Fibroblast of villous mesenchyme (primary cell): ENCODE results near the gene PRAMEF17. TPM values are rescaled to one million over a fixed set of nuclear protein-coding genes. Genes with fewer than 3 reads are reported as not detected.
"Not testable (repeated sequence)": the region's sequence is repeated elsewhere in the genome, so short reads cannot be mapped to it uniquely, and the experiment has no call there.

Experiments used
- DNase-seq: peaks from one replicate; pipeline ENCODE4 v3.0.0-alpha.2; 2010; ENCODE audit warnings: low read depth
- H3K4me3 ChIP-seq: 2 replicates; pipeline ENCODE4 v1.5.1; 2011; ENCODE audit warnings: low read depth, mild to moderate bottlenecking, low read length
- total RNA-seq: library from RNA; depleted of rRNA; stranded (reverse); fragments of >200 nt; gene quantifications from 2 replicates; pipeline ENCODE4 v1.2.3, GENCODE V29; 2012
- TF ChIP-seq, protein P1 (sequence below): IDR thresholded peaks from 2 replicates; pipeline ENCODE4 v1.5.1; 2012; ENCODE audit warnings: low read depth, mild to moderate bottlenecking, low read length; ENCODE audit not compliant: insufficient read depth

The PRAMEF17 gene, protein sequence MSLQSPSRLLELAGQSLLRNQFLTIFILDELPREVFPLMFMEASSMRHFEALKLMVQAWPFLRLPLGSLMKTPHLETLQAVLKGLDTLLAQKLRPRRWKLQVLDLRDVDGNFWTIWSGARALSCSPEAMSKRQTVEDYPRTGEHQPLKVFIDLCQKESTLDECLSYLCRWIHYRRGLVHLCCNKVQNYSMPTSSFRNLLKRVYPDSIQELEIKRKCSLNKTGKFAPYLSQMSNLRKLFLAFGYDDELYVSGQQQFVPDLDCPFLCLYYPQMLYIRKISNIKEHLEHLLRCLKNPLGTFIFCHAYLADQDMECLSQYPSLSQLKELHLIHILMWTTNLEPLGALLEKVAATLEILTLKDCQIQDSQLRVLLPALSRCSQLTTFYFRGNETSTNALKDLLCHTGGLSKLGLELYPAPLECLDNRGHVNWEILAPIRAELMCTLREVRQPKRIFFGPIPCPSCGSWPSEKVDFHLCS
- not detected in 2 replicates for total RNA-seq

DNA sequence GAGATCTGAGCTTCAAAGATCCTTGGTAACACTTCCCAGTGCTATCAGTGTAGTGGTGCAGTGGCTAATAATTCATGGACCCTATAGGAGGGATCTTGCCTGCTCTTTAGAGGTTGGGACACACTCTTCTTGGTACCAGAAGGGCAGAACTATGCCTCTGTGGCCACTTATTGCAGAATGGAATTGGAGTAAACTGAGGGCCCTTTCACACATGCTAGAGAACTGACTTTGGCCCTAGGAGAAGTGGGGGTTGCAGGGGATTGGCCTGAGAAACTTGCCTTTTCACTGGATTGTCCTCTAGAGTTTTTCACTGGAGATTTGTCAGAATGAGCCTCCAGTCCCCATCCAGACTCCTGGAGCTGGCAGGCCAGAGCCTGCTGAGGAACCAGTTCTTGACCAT, at the start of gene PRAMEF17:
PRAMEF17 (plus strand) TSS at position 301 of the 400 bp plus-strand sequence; CDS start at position 327, 26 bp downstream.
- not testable (repeated sequence) for H3K4me3 ChIP-seq, DNase-seq

DNA sequence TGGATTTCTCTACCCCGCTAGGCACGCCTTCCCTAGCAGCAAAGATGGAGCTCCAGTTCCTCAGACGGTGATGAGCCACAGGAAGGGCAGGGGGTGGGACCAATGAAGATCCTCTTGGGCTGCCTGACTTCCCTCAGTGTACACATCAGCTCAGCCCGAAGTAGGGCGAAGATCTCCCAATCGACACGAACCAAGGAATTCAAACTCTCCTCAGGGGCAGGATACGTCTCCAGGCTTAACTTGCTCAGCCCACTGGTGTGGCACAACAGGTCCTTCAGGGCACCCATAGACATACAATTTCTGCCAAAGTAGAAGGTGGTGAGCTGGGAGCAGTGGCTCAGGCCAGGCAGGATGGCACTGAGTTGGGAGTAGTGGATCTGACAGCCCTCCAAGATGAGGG, 46.9 kb upstream of the PRAMEF17 start:
- H3K4me3 ChIP-seq, DNase-seq: not testable (repeated sequence)

DNA sequence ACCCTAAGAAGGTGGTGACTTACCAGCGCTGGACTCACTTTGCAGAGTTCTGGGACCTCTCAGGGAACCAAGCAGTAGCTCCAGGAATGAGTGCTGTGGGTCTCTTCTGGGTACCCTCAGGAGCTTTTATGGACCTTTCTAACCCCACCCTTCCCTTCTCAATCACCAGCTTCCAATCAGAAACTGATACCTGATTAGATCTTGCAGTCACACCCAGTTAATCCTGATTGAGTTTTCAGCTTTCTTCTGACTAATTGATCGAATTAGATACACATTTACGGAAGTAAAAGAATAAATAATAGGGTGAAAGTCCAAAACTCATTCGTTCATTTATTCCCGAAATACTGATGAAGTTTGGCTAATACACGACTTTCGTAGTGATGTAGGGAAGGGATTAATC, 42.4 kb upstream of the PRAMEF17 start, which contains the start of gene PRAMEF14:
PRAMEF14 (minus strand) TSS at position 101 of the 400 bp plus-strand sequence. CDS start 1,820 bp downstream, outside the sequence.
- H3K4me3 ChIP-seq, DNase-seq: not testable (repeated sequence)

DNA sequence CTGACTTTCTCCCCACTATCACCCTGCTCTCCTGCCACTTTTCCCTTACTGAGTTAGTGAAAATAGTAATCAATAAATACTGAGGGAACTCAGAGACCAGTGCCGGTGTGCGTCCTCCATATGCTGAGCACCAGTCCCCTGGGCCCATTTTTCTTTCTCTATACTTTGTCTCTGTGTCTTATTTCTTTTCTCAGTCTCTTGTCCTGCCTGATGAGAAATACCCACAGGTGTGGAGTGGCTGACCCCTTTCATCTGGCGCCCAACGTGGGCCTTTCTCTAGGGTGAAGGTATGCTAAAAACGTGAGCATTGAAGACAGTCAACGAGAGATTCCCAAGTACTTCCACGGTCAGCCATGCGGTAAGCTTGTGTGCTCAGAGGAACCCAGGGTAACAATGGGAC, 36.0 kb upstream of the PRAMEF17 start:
- not testable (repeated sequence) for DNase-seq, H3K4me3 ChIP-seq

DNA sequence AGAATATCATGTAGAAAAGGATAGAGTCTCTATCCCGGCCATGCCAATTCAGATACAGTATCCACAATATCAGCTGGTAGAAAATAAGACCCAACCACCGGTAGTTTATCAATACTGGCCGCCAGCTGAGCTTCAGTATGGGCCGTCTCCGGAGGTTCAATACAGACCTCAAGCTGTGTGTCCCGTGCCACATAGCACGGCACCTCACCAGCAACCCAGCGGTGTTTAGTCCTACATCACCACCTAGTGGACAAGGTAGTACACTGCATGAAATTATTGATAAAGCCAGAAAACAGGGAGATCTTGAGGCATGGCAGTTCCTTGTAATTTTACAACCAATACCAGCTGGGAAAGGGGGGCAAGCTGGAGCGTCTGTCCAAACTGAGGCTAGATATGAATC, 35.0 kb upstream of the PRAMEF17 start:
- H3K4me3 ChIP-seq, DNase-seq: not testable (repeated sequence)

DNA sequence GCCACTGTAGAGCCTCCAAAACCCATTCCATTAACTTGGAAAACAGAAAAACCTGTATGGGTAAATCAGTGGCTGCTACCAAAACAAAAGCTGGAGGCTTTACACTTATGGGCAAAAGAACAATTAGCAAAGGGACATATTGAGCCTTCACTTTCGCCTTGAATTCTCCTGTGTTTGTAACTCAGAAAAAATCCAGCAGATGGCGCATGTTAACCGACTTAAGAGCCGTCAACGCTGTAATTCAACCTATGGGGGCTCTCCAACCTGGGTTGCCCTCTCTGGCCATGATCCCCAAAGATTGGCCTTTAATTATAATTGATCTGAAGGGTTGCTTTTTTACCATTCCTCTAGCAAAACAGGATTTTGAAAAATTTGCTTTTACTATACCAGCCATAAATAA, 32.7 kb upstream of the PRAMEF17 start:
- DNase-seq = peak; percentile 63
- not testable (repeated sequence) for H3K4me3 ChIP-seq
- TF ChIP-seq, protein P1, sequence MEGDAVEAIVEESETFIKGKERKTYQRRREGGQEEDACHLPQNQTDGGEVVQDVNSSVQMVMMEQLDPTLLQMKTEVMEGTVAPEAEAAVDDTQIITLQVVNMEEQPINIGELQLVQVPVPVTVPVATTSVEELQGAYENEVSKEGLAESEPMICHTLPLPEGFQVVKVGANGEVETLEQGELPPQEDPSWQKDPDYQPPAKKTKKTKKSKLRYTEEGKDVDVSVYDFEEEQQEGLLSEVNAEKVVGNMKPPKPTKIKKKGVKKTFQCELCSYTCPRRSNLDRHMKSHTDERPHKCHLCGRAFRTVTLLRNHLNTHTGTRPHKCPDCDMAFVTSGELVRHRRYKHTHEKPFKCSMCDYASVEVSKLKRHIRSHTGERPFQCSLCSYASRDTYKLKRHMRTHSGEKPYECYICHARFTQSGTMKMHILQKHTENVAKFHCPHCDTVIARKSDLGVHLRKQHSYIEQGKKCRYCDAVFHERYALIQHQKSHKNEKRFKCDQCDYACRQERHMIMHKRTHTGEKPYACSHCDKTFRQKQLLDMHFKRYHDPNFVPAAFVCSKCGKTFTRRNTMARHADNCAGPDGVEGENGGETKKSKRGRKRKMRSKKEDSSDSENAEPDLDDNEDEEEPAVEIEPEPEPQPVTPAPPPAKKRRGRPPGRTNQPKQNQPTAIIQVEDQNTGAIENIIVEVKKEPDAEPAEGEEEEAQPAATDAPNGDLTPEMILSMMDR = peak; percentile 49

DNA sequence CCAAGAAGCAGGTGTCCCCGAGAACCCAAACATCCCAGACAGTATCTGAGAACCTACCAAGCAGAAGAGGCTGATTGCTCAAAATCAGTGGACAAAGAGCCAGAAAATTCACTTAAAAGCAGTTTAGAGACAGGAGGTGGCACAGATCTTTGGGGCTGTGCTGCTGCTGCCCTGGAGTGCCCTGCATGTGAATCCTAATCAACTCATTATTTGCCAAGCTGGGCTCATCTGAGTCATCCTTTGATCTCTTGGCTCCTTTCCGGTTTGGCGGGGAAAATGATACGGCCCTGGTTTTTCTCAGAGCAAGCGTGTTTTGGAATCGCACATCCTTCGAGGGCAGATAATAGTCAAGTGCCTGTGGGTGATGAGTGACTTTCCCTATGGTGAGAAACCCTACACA, 27.1 kb upstream of the PRAMEF17 start:
- not testable (repeated sequence) for DNase-seq, H3K4me3 ChIP-seq

DNA sequence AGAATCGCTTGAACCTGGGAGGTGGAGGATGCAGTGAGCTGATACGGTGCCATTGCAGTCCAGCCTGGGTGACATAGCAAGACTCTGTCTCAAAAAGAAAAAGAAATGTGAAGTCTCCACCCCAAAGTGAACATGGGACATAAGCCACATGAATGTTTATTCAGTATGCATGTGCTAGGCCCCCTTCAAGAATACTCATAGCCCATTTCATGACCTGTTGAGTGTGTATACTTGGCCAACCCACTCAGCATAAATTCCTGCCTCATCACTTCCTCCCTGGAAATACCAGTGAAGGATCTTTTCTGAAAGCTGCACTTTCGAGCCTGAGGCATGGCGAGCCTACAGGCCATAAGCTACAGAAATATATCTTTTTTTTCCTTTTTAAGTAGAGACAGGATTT, 24.5 kb upstream of the PRAMEF17 start:
- H3K4me3 ChIP-seq, DNase-seq: not testable (repeated sequence)

DNA sequence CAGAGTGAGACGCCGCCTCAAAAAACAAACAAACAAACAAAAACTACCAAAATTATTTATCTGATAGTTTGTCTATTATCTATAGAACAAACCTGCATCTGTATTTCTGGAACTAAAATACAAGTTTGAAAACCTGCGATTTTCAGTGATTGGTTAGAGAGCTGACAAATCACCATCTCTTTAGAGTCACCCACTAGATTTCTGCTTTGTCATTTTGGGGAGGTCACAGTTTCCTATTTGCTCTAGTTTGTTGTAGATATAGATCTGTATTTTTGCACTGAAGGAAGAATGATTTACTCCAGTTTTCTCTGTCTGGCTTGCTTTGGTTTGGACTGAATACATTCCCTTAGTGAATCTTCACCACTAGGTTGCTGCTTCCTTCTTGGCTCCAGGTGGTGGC, 22.9 kb upstream of the PRAMEF17 start:
- not testable (repeated sequence) for H3K4me3 ChIP-seq, DNase-seq

DNA sequence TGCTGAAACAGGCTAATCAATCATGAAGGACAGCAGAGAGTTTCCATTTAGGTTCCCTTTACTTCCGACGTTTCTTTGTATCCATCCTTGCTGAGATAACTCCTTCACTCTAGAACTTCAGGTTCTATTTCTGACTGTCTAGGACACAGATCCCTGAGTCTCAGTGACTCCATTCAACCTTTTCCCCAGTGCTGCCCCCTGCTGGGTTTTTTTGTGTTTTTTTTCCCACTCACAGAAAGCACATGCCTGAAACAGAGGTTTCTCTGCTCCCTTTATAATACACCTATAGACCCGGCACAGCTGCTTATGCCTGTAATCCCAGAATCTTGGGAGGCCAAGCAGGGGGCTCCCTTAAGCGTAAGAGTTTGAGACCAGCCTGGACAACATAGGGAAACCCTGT, 20.9 kb upstream of the PRAMEF17 start:
- not testable (repeated sequence) for H3K4me3 ChIP-seq, DNase-seq

DNA sequence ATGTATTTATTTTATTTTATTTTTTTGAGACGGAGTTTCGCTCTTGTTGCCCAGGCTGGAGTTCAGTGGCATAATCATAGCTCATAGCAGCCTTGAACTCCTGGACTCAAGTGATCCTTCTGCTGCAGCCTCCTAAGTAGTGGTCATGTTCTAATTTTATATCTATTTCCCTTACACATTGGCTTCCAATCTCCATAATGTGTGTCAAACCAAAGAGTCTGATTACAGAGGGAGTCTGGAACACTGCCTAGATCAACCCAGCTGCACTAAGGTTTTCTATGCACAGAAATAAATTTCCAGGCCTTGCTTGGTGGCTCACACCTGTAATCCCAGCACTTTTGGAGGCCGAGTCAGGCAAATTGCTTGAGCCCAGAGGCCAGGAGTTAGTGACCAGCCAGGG, 10.4 kb upstream of the PRAMEF17 start:
- not testable (repeated sequence) for DNase-seq, H3K4me3 ChIP-seq

DNA sequence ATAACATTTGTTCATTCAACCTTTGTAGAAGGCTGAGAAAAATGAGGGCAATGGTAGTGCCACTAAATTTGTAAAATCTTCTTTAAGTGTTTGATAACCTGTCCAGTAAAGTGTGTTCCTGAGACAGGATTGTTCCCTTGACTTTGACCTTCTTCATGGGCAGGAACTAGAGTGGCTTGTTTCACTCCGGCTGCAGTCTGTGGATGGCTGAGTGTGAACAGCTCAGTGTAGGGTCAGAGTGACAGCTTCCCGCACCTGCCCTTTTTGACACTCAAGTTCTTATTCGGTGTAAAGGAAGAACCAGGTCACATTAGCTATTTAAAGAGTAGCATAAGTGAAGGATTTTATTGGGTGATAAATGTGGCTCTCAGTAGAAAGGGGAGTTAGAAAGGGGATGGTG, 9.1 kb upstream of the PRAMEF17 start:
- H3K4me3 ChIP-seq, DNase-seq: not testable (repeated sequence)

DNA sequence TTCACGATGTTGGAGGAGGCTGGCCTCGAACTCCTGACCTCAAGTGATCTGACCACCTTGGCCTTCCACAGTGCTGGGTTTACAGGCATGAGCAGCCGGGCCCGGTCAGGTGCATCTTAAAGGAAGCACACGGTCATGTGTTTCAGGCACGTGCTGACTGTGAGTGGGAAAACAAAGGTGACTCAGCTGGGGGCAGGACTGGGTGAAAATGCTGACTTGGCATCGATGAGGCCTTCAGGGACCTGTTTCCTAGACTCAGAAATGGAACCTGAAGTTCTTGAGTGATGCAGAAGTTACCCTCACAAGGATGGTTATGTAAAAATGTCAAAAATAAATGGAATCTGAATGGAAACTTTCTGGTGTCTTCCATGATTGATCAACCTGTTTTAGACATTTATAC, 3.6 kb downstream of the PRAMEF17 start:
- H3K4me3 ChIP-seq, DNase-seq: not testable (repeated sequence)

DNA sequence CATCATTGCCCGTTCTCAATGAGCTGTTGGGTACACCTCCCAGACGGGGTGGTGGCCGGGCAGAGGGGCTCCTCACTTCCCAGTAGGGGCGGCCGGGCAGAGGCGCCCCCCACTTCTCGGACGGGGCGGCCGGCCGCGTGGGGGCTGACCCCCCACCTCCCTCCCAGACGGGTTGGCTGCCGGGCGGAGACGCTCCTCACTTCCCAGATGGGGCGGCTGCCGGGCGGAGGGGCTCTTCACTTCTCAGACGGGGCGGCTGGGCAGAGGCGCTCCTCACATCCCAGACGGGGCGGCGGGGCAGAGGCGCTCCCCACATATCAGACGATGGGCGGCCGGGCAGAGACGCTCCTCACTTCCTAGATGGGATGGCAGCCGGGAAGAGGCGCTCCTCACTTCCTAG, 5.3 kb downstream of the PRAMEF17 start:
- not testable (repeated sequence) for H3K4me3 ChIP-seq, DNase-seq

DNA sequence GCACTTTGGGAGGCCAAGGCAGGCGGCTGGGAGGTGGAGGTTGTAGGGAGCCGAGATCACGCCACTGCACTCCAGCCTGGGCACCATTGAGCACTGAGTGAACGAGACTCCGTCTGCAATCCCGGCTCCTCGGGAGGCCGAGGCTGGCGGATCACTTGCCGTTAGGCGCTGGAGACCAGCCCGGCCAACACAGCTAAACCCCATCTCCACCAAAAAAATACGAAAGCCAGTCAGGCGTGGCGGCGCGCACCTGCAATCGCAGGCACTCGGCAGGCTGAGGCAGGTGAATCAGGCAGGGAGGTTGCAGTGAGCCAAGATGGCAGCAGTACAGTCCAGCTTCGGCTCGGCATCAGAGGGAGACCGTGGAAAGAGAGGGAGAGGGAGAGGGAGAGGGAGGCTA, 5.9 kb downstream of the PRAMEF17 start:
- DNase-seq, H3K4me3 ChIP-seq: not testable (repeated sequence)
